HG03571 (cell line): ENCODE results near the gene ENO3.
"Not testable (repeated sequence)": the region's sequence is repeated elsewhere in the genome, so short reads cannot be mapped to it uniquely, and the experiment has no call there.

Experiments
- ATAC-seq: cut with Tn5 transposase; IDR thresholded peaks from one replicate; pipeline ENCODE4 v1.9.1; 2021; ENCODE audit not compliant: unreplicated experiment

The ENO3 gene

DNA sequence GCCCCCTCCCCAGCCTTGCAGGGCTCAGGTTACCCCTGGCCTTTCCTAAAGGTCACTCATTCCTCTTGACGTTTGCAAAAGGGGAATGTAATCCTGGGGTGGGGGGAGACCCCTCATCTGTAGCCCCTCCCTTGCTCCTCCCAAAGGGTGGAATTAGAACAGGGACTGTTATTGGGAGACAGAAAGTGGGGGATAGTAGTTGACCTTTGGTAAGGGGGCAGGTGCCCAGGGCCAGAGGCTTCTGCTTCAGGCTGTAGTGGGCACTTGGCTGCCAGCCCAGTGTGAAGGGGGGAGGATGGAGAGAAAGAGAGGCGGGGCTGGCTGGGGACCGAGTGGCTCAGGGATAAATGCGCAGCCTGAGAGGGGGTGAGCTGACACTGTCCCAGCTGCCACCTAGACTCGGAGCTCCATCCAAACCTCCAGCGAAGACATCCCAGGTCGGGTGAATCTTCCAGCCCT is at the start of gene ENO3:
Gene ENO3 (plus strand): TSS at position 374 of the 459 bp plus-strand sequence. CDS start 711 bp downstream, outside the sequence.
- no peak for ATAC-seq

- no peak for ATAC-seq
Observed at GRCh38 chr17:4901648-4902344, 49.1 kb upstream of the ENO3 start.

GRCh38 chr17:4902540-4902939 is 48.4 kb upstream of the ENO3 start:
- no peak for ATAC-seq

DNA sequence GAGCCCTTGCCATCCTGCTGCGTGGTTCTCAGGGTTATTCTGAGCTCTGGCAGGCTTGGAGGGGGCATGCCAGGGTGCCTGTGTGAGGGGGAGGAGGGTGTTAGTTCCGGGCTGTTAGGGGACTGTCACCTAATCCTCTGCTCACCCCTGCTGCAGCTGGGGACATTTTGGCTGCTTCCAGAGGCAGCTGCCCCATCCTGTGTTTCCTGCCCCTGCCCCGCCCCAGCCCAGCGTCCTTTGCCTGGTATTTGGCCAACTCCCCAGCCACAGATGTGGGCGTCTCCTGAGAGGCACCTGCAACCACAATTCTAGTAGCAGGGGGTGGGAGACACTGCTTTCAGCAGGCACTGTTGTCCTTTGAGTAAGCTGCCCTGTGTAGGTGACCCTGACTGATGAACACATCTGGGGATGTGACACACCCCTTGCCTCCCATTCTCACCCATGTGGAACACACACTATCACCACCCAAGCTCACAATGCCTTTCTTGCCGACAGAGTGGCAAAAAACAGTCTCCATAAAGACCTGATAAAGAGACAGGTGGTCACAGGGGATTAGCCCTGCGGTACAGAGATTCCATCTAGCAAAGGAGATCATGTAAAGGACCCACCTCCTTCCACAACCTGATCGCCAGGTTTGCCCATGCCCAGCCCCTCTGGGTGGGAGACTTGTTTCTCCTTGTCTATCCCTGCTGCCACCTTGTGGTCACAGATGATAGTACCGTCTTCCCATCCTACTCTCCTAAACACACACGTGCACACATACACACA is 47.7 kb upstream of the ENO3 start, which contains the start of gene CHRNE:
Gene CHRNE (minus strand): TSS at position 48 of the 768 bp plus-strand sequence. CDS start 35 bp downstream, at position 13.
- no peak for ATAC-seq

DNA sequence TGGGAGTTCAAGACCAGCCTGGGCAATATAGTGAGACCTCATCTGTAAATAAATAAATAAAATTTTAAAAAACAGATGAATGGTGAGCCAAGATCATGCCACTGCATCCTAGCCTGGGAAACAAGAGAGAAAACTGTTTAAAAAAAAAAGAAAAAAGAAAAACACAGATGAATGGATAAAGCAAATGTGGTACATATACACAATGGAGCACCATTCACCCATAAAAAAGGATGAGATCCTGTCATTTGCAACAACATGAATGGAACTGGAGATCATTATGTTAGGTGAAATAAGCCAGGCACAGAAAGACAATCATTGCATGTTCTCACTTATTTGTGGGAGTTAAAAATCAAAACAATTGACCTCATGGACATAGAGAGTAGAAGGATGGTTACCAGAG is 44.3 kb upstream of the ENO3 start:
- ATAC-seq: not testable (repeated sequence)

- no peak for ATAC-seq
Observed at GRCh38 chr17:4908301-4908700, 42.6 kb upstream of the ENO3 start.

DNA sequence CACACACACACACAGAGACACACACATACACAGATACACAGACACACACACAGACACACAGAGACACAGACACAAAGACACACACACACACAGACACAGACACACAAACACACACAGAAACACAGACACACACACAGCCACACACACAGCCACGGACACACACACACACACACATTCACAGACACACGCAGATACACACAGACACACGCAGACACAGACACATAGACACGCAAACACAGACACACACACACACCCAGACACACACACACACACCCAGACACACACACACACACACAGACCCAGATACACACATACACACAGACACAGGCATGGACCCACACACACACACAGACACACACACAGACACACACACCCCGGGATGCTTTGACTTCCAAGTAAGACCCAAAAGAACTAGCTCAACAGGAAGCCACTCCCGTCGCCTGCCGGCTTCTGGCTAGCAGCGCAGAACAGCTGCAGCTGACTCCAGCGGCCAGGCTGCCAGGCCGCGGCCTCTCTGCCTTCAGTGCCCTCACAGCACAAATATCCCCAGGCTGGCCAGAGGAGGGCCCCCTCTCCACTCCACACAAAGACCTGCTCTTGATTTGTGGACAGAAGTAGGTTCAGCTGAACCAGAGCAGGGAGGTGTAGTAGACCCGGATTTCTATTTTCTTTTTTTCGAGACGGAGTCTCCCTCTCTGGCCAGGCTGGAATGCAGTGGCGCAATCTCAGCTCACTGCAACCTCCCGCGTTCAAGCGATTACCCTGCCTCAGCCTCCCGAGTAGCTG is 42.0 kb upstream of the ENO3 start:
- ATAC-seq: no peak

DNA sequence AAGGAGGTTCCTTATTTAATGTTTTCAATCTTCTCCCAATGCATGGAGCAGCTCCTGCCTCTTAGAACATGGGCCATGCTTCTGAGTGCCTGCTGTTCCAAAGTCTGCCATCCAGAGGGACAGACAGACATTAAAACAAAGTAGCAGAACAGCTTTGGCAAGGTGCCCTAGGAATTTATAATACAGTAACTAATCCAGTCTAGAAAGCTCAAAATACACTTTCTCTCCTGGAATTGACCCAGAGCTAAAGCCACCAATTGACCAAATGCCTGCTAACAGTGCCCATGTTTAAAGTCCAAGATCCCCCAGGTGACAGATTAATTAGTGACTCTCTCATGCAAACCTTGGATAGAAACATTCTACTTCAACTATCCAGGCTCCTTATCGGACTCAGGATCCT is 36.9 kb upstream of the ENO3 start:
- no peak for ATAC-seq

DNA sequence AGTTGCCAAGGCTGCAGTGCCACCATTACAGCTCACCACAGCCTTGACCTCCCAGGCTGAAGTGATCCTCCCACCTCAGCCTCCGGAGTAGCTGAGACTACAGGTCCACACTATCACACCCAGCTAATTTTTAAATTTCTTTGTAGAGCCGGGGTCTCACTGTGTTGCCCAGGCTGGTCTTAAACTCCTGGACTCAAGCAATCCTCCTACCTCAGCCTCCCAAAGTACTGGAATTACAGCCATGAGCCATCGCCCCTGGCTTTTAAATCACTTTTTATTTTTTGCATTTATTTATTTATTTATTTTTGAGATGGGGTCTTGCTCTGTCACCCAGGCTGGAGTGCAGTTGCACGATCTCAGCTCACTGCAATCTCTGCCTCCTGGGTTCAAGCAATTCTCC is 36.4 kb upstream of the ENO3 start:
- not testable (repeated sequence) for ATAC-seq

GRCh38 chr17:4919511-4920047 is 31.3 kb upstream of the ENO3 start:
- no peak for ATAC-seq

DNA sequence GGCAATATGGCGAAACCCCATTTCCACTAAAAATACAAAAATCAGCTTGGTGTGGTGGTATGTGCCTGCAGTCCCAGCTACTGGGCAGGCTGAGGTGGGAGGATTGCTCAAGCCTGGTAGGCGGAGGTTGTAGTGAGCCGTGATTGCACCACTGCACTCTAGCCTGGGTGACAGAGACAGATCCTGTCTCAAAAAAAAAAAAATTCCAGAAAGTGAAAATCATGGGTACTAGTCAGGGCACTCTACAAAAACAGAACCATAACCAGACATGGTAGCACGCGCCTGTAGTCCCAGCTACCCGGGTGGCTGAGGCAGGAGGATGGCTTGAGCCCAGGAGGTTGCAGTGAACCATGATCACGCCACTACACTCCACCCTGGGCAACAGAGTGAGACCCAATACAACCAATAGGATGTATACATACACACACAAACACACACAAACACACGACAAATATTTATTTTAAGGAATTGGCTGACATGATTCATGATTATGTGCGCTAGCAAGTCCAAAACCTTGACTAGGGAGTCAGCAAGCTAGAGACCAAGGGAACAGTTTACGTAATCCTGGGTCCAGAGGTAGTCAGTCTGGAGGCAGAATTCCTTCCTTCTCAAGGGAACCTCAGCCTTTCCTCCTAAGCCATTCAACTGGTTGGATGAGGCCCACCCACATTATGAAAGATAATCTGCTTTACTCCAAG is 30.4 kb upstream of the ENO3 start:
- ATAC-seq: no peak

DNA sequence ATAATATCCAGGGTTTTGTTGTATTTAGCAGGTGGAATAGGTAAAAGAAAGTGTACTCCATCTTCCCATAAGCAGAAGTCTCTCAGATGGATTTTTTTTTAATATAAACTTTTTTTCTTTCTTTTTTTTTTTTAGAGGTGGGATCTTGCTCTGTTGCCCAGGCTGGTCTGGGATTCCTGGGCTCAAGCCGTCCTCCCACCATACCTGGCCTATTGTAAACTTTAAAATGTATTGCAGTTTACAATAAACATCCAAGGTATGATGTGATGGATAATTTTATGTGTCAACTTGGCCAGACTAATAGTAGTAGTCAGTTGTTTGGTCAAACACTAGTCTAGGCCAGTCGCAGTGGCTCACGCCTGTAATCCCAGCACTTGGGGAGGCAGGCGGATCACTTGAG is 29.6 kb upstream of the ENO3 start:
- no peak for ATAC-seq

- not testable (repeated sequence) for ATAC-seq
Observed at GRCh38 chr17:4926577-4927335, 24.2 kb upstream of the ENO3 start.

DNA sequence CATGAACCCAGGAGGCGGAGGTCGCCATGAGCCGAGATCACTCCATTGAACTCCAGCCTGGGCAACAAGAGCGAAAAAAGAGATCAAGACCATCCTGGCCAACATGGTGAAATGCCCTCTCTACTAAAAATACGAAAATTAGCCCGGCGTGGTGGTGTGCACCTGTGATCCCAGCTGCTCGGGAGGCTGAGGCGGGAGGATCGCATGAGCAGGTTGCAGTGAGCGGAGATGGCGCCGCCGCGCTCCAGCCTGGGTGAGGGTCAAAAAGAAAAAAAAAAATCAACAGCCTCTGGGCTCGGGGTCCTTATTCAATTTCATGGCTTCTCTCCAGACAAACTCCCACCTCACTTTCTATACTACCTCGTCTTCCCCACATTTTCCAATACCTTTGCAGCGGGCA is 22.0 kb upstream of the ENO3 start:
- ATAC-seq: no peak

DNA sequence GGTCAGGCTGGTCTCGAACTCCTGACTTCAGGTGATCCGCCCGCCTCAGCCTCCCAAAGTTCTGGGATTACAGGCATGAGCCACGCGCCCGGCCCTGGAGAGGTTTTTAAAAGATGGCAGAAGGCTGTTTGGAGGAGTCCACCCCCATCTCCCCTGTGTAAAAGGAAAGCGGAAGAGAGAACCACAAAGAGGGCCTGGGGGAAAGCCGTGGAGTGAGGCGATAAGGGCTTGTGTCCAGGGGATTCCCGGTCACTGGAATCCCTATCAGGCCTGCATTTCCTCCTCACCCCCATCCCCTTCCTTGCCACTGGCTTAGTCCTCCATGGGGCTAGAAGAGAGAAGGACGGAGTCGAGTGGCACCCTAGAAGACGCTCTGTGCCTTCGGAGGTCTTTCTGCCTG is 19.0 kb upstream of the ENO3 start, which contains the start of gene GP1BA:
Gene GP1BA (plus strand): TSS at position 315 of the 400 bp plus-strand sequence. CDS start 328 bp downstream, outside the sequence.
- no peak for ATAC-seq

- ATAC-seq: no peak
Observed at GRCh38 chr17:4932756-4933155, 18.2 kb upstream of the ENO3 start.

- ATAC-seq: no peak
Observed at GRCh38 chr17:4933646-4934045, 17.3 kb upstream of the ENO3 start.

GRCh38 chr17:4934173-4934979 is 16.5 kb upstream of the ENO3 start:
- no peak for ATAC-seq

DNA sequence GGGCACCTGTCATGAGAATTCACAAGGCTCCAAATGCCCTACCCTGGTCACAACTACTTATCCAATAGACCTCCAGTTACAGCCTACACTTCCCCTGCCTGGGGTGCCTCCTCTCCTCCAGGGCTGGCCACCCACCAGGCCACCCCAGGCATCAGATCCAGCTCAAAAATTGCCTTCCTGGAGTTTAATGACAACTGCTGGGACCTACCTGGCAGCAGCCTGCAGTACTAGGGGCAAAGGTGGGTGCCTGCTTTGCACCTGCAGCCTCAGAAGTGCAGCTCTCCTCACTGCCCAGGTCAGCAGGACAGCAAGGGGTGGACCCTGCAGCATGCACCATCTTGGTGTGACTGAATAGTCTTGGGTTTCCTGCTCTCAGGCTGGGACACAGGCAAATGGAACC is 15.3 kb upstream of the ENO3 start:
- no peak for ATAC-seq
